Activated CD8-positive, alpha-beta memory T cell treated with anti-CD3 and anti-CD28 coated beads for 1 hour (primary cell): Measurements from ENCODE around the gene CYP2J2.
"Not testable (repeated sequence)": the region's sequence is repeated elsewhere in the genome, so short reads cannot be mapped to it uniquely, and the experiment has no call there.

Experiments used
- DNase-seq, 2 donors: peaks; one replicate each; pipeline ENCODE4 v3.0.0-alpha.2; 2020; ENCODE audit warnings: low read depth in 1 of 2; ENCODE audit errors: extremely low read depth in 1 of 2

Gene CYP2J2

GRCh38 chr1:59926381-59927123 is at the start of gene CYP2J2:
CYP2J2 (minus strand) TSS chr1:59926773; CDS start chr1:59926746, 27 bp downstream.
- peak in 1 of 2 donors; percentile 33 for DNase-seq

- no peak for DNase-seq
These were observed 47.1 kb upstream of the CYP2J2 start for GRCh38 chr1:59973719-59974118.

- no peak for DNase-seq
These were observed 45.8 kb upstream of the CYP2J2 start for GRCh38 chr1:59972216-59972927.

GRCh38 chr1:59971464-59971911 is 44.9 kb upstream of the CYP2J2 start:
- peak in 1 of 2 donors; percentile 6 for DNase-seq

GRCh38 chr1:59969542-59970175 is 43.1 kb upstream of the CYP2J2 start:
- not testable (repeated sequence) for DNase-seq

- DNase-seq: not testable (repeated sequence)
These were observed 42.2 kb upstream of the CYP2J2 start for GRCh38 chr1:59968746-59969145.

GRCh38 chr1:59967780-59968179 is 41.2 kb upstream of the CYP2J2 start:
- DNase-seq: no peak

GRCh38 chr1:59967141-59967697 is 40.6 kb upstream of the CYP2J2 start:
- DNase-seq: no peak

GRCh38 chr1:59952065-59952464 is 25.5 kb upstream of the CYP2J2 start:
- DNase-seq: no peak

GRCh38 chr1:59949648-59950047 is 23.1 kb upstream of the CYP2J2 start:
- DNase-seq: no peak

GRCh38 chr1:59948990-59949389 is 22.4 kb upstream of the CYP2J2 start:
- no peak for DNase-seq

- DNase-seq: no peak
These were observed 20.7 kb upstream of the CYP2J2 start for GRCh38 chr1:59947047-59947938.

- no peak for DNase-seq
These were observed 19.2 kb upstream of the CYP2J2 start for GRCh38 chr1:59945790-59946189.

GRCh38 chr1:59939393-59939792 is 12.8 kb upstream of the CYP2J2 start:
- no peak for DNase-seq

- DNase-seq: no peak
These were observed 11.2 kb upstream of the CYP2J2 start for GRCh38 chr1:59937636-59938210.

GRCh38 chr1:59936358-59936821 is 9.8 kb upstream of the CYP2J2 start:
- no peak for DNase-seq

GRCh38 chr1:59928996-59929395 is 2.4 kb upstream of the CYP2J2 start:
- no peak for DNase-seq

GRCh38 chr1:59927213-59927612 is 640 bp upstream of the CYP2J2 start:
- DNase-seq: no peak

- no peak for DNase-seq
These were observed 1.9 kb downstream of the CYP2J2 start for GRCh38 chr1:59924653-59925052.
